ENCODE measurements around the gene CMIP. TPM values are rescaled to one million over a fixed set of nuclear protein-coding genes. Genes with fewer than 3 reads are reported as not detected.

Gene CMIP
- polyA plus RNA-seq, 3 donors, result 0.85 to 61.9 (median 0.93) TPM

DNA sequence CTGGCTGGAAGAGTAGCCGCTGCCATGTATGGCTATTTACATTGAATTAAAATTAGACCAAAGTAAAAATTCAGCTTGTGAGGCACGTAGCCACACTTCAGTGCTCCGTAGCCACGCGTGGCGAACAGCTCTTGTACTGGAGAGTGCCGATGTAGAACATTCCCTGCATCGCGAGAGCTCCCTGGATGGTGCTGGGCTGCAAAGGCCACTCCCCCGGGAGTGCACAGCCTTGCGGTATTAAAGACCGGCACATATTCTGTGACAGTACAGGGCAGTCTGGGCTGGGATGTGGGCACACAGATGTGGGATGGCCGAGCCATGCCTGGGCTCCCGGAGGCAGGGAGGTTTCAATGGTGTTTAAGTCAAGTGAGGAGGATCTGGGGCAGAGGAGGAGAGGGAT lies 102.2 kb downstream of the CMIP start:
- Mint-ChIP-seq H3K9me3 (no peaks in the 10 kb centered on the region), H3K4me3 (no peak overlapping the region), H3K36me3 (peaks cover 17 to 22% of the 10 kb centered on the region in 2 donors), H3K27me3 (ENCODE audit: low read depth in 3 of 3) (peaks cover 0 to 3% (median 0%) of the 10 kb centered on the region in 3 donors), H3K27ac (peak overlapping the region in 3 of 7 donors; percentile 20 to 85 (median 43)), H3K4me1 (peaks cover 99% of the 10 kb centered on the region)
- no peak for DNase-seq
- 92% methylated on average over 13 of the region's 14 CpGs for WGBS (ENCODE audit: insufficient coverage)
- intact Hi-C loops (cut with micrococcal nuclease), result loop anchor here in 1 of 2 donors (5.0 kb wide), 1 partner anchor 34 kb away; no protein-coding TSS in a partner anchor
- no peaks in the 10 kb centered on the region for H3K9me3 ChIP-seq (replicated peaks in 1 of 2; ENCODE audit: control insufficient read depth in 1 of 2, insufficient read depth in 1 of 2, low read length in 2 of 2)
- H3K9ac ChIP-seq (ENCODE audit: insufficient read depth, low read length, poor library complexity, severe bottlenecking), result peak overlapping the region; percentile 20
- peaks cover 100% of the 10 kb centered on the region for H3K79me2 ChIP-seq (ENCODE audit: insufficient read depth, low read length)
- no peak overlapping the region for H3K27ac ChIP-seq (ENCODE audit: low read depth in 1 of 2, low read length in 2 of 2)
- H4K20me1 ChIP-seq (ENCODE audit: insufficient read depth, low read length), result peaks cover 100% of the 10 kb centered on the region
- H3K36me3 ChIP-seq (replicated peaks in 1 of 2; ENCODE audit: control insufficient read depth in 1 of 2, insufficient read depth in 2 of 2, low read length in 2 of 2), result peaks cover 0 to 6% of the 10 kb centered on the region in 2 donors
- no peak overlapping the region for H2AFZ ChIP-seq (ENCODE audit: insufficient read depth, low read depth, low read length, poor library complexity, severe bottlenecking)
- H3K4me2 ChIP-seq (replicated peaks; ENCODE audit: extremely low read depth, low read length, poor library complexity, severe bottlenecking), result peak overlapping the region; percentile 47
- peaks cover 90 to 91% of the 10 kb centered on the region in 2 donors for H3K4me1 ChIP-seq (ENCODE audit: control insufficient read depth in 1 of 2, insufficient read depth in 2 of 2, low read length in 2 of 2)
- TF ChIP-seq, protein P1, sequence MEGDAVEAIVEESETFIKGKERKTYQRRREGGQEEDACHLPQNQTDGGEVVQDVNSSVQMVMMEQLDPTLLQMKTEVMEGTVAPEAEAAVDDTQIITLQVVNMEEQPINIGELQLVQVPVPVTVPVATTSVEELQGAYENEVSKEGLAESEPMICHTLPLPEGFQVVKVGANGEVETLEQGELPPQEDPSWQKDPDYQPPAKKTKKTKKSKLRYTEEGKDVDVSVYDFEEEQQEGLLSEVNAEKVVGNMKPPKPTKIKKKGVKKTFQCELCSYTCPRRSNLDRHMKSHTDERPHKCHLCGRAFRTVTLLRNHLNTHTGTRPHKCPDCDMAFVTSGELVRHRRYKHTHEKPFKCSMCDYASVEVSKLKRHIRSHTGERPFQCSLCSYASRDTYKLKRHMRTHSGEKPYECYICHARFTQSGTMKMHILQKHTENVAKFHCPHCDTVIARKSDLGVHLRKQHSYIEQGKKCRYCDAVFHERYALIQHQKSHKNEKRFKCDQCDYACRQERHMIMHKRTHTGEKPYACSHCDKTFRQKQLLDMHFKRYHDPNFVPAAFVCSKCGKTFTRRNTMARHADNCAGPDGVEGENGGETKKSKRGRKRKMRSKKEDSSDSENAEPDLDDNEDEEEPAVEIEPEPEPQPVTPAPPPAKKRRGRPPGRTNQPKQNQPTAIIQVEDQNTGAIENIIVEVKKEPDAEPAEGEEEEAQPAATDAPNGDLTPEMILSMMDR (IDR thresholded peaks at IDR 0.05), result no peak
- H3K4me3 ChIP-seq (replicated peaks in 1 of 3; ENCODE audit: low read depth in 2 of 3, low read length in 3 of 3), result peak overlapping the region in 1 of 3 experiments; percentile 6
- no peaks in the 10 kb centered on the region for H3K27me3 ChIP-seq (ENCODE audit: control insufficient read depth in 2 of 2, insufficient read depth in 2 of 2, low read length in 2 of 2)

DNA sequence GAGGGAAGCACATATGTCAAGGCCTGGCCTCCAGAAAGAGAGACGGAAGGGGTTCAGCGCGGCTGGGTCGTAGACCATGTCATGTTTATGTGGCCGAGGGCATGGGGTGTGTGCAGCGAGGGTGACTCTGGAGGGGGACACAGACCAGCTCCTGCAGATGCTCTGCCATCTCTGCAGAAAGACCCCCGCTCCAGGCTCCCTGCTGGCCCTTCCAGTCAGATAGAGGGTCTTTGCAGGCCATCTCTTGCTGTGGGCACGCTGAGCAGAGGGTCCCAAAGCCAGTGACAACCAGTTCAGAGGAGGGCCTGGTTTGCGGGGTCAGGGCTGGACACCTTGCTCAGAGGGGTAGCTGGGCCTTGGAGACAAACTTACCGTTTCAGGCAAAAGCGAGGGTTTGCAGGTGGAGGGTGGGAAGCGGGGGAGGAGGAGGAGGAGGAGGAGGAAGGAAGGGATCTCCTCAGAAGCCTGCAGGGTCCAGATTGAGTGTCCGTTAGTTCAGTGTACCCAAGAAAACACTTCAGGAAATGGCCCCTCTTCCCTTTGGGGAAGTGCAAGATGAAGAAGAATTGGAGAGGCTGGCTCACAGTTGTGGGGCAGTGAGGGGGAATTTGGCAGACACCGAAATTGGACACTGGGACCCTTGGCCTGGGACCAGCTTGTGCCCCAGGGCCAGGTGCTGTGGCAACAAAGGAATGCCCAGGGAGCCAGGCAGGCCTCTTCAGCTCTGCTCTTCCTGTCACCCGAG lies 102.8 kb downstream of the CMIP start:
- peaks cover 99% of the 10 kb centered on the region for H3K4me1 Mint-ChIP-seq
- Histone ChIP-seq H3K9me3 (replicated peaks in 1 of 2; ENCODE audit: control insufficient read depth in 1 of 2, insufficient read depth in 1 of 2, low read length in 2 of 2) (no peaks in the 10 kb centered on the region), H3K27me3 (ENCODE audit: control insufficient read depth in 2 of 2, insufficient read depth in 2 of 2, low read length in 2 of 2) (no peaks in the 10 kb centered on the region), H3K79me2 (ENCODE audit: insufficient read depth, low read length) (peaks cover 100% of the 10 kb centered on the region), H3K4me3 (replicated peaks in 1 of 3; ENCODE audit: low read depth in 2 of 3, low read length in 3 of 3) (peak overlapping the region in 1 of 3 experiments; percentile 6), H3K4me1 (ENCODE audit: control insufficient read depth in 1 of 2, insufficient read depth in 2 of 2, low read length in 2 of 2) (peaks cover 92 to 94% of the 10 kb centered on the region in 2 donors), H3K27ac (ENCODE audit: low read depth in 1 of 2, low read length in 2 of 2) (peak overlapping the region; percentile 13 to 46), H3K4me2 (replicated peaks; ENCODE audit: extremely low read depth, low read length, poor library complexity, severe bottlenecking) (peak overlapping the region; percentile 47), H4K20me1 (ENCODE audit: insufficient read depth, low read length) (peaks cover 100% of the 10 kb centered on the region), H3K36me3 (replicated peaks in 1 of 2; ENCODE audit: control insufficient read depth in 1 of 2, insufficient read depth in 2 of 2, low read length in 2 of 2) (peaks cover 0 to under 1% of the 10 kb centered on the region in 2 donors), H3K9ac (ENCODE audit: insufficient read depth, low read length, poor library complexity, severe bottlenecking) (peak overlapping the region; percentile 20), H2AFZ (ENCODE audit: insufficient read depth, low read depth, low read length, poor library complexity, severe bottlenecking) (no peak overlapping the region)
- TF ChIP-seq, protein P1 (IDR thresholded peaks at IDR 0.05), result no peak
- no peaks in the 10 kb centered on the region for H3K9me3 Mint-ChIP-seq
- intact Hi-C loops (cut with micrococcal nuclease), result loop anchor here in 1 of 2 donors (5.0 kb wide), 1 partner anchor 35 kb away; no protein-coding TSS in a partner anchor
- DNase-seq, result peak; percentile 12 to 47 (median 32)
- H3K27ac Mint-ChIP-seq, result peak overlapping the region; percentile 20 to 85 (median 50)
- peaks cover 0 to 3% (median 0%) of the 10 kb centered on the region in 3 donors for H3K27me3 Mint-ChIP-seq (ENCODE audit: low read depth in 3 of 3)
- peak overlapping the region; percentile 3 to 42 for H3K4me3 Mint-ChIP-seq
- WGBS (ENCODE audit: insufficient coverage), result 45% methylated on average over 15 of the region's 15 CpGs
- H3K36me3 Mint-ChIP-seq, result peaks cover 17 to 18% of the 10 kb centered on the region in 2 donors

Measured in CD14-positive monocyte (primary cell).